HG02885 (cell line): ENCODE results near the gene CABP1.

Experiments used
- ATAC-seq: cut with Tn5 transposase; IDR thresholded peaks from one replicate; pipeline ENCODE4 v1.9.1; 2021; ENCODE audit warnings: mild to moderate bottlenecking; ENCODE audit not compliant: unreplicated experiment, poor library complexity

The CABP1 gene

DNA sequence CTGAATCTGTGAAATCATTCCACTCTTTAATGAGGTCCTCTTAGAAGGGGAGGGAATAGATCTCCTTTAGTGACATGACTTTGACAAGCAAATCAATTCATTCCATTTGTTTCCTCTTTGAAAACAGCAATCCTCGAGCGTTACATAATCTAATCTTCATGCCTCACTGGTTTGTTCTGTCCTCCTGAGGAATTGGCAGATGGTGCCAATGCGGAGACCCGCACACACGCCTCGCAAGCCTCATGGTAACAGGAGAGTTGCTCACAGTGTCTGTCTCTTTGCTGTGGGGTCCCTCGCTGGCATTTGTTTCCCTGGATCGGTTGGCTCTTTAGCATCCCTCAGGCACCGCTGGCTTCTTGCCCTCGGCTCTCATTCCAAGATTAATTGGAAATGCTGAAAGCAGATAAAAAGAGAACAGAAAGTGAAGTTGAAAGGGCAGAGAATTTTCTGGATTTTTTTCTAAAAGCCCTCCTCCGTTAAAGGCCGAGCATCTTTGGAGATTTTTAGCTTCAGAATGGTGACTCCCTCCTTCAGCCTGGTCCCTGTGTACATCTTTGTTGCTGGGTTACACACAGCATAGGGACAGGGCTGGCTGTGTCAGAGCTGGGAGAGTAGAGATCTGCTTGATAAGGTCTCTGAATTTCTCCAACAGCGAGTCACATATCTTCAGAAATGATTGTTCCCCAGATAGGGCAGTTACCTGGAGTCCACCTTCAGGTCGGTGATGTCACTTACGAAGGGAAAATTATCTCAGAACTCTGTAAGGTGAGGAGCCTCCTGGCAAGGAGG, 10.1 kb upstream of the CABP1 start:
- ATAC-seq = no peak

GRCh38 chr12:120631097-120631496, 9.3 kb upstream of the CABP1 start:
- no peak for ATAC-seq

DNA sequence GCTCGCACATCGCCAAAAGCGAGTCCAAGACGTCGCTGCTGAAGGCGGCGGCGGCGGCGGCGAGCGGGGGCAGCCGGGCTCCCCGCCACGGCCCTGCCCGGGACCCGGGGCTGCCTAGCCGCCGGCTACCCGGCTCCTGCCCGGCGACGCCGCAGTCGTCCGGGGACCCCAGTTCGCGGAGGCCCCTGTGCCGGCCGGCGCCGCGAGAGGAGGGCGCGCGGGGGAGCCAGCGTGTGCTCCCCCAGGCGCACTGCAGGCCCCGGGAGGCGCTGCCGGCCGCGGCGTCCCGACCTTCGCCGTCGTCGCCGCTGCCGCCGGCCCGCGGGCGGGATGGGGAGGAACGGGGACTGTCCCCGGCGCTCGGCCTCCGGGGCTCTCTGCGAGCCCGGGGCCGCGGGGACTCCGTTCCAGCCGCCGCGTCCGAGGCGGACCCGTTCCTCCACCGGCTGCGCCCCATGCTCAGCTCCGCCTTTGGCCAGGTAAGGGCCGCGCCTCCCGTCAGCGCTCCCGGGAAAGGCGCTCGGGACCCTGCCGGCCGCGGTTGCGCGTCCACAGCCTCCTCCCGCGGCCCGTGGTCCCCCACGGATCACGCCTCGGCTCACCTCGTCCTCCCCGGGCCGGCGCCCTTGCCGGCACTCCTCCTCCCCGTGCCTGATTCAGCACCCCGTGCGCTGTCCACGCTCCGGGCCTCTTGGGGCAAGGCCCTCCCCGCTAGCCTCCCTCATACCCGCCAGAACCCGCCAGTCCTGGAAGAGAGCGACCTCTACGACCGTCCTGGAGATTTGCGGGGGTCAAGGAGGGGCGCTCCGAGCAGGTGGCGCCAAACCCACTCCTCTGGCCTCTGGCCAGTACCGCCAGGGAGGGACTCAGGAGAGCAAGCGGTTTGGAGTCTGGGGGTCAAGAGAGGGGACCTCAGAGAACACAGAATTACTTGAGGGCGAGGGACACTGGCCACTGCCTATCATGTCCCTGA, 721 bp downstream of the CABP1 start:
- ATAC-seq = peak; percentile 44

GRCh38 chr12:120642121-120642520, 1.7 kb downstream of the CABP1 start:
- no peak for ATAC-seq

DNA sequence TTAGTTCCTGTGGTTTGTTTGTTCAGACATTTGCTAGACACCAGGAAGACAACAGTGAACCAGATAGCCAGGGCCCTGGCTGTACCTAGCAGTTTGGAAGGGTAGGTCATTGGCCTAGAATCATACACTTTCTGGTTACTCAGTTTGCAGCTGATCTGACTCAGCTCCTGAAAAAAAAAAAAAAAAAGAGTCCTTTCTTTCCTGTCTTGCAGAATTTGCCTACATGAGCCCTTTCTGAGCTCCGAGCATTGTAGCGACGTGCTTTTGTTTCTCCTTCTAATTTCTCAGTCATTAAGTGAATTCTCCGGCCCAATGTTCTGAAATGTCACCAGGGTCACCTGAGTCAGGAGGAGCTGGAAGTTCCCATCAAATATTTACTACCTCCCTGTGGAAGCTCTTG, 2.4 kb downstream of the CABP1 start:
- no peak for ATAC-seq

- ATAC-seq = no peak
Measured at GRCh38 chr12:120643574-120643973, 3.1 kb downstream of the CABP1 start.

- ATAC-seq = no peak
Measured at GRCh38 chr12:120646044-120646443, 5.6 kb downstream of the CABP1 start.

DNA sequence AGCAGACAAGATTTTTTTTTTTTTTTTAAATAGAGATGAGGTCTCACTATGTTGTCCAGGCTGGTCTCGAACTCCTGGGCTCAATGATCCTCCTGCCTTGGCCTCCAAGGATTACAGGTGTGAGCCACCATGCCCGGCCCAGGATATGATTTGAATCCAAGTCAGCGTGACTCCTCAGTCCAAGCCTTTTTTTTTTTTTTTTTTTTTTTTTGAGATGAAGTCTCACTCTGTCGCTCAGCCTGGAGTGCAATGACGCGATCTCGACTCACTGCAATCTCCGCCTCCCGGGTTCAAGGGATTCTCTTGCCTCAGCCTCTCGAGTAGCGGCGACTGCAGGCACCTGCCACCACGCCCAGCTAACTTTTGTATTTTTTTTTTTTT, 6.9 kb downstream of the CABP1 start:
- no peak for ATAC-seq

DNA sequence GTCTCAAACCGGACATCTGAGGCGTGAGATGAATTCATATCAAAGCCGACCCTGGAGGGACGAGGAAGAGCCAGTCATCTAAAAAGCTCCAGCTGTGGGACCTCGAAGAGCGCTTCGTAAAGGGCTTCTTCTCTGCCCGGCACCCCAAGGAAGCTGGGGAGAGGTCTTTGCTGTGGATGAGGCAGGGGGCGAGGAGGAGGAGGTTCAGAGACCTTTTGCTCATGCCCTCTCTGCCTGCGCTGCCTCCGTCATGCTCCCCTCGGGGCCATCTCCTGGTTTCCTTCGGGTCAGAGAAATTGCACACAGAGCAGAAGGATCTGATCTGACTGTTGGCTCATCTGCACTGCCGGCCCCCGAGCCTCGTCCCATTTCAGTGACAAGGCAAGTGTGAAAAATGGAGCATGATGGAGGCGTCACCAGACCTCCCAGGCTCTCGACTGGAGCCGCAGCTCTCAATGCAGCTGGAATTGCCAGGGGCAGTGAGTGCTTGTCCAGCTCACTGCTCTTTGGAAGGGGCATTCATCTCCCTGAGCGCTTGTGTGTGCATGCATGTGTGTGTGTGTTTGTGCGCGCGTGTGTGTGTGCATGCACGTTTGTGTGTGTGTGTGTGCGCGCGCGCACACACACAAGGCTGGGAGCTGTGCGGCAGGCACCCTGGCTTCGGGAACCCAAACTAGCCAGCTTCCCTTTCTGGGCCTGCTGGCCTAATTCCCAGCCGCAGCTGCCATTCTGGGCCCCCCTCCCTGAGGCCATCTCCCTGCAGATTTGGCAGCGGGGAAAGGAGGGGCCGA, 9.2 kb downstream of the CABP1 start:
- no peak for ATAC-seq

DNA sequence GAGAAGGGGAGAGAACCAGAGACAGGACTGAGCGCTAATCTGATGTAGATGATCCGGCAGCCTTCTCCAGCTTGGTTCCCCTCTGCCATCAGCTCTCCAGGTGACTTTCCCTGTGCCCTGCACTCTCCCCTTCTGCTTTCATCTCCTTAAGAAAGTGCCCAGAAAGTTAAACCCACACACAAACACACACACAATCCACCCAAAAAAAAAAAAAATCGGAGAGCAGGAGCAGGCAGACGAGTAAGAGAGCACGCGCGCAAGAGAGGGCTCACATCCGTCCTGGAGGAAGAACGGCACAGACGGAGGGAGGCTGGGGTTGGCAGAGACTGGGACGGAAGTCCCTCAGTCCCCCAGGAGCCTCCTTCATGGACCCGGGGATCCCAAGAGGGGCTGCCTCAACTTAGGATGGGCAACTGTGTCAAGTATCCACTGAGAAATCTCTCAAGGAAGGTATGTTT, 9.8 kb downstream of the CABP1 start:
- no peak for ATAC-seq

GRCh38 chr12:120651821-120652220, 11.4 kb downstream of the CABP1 start:
- ATAC-seq = no peak

DNA sequence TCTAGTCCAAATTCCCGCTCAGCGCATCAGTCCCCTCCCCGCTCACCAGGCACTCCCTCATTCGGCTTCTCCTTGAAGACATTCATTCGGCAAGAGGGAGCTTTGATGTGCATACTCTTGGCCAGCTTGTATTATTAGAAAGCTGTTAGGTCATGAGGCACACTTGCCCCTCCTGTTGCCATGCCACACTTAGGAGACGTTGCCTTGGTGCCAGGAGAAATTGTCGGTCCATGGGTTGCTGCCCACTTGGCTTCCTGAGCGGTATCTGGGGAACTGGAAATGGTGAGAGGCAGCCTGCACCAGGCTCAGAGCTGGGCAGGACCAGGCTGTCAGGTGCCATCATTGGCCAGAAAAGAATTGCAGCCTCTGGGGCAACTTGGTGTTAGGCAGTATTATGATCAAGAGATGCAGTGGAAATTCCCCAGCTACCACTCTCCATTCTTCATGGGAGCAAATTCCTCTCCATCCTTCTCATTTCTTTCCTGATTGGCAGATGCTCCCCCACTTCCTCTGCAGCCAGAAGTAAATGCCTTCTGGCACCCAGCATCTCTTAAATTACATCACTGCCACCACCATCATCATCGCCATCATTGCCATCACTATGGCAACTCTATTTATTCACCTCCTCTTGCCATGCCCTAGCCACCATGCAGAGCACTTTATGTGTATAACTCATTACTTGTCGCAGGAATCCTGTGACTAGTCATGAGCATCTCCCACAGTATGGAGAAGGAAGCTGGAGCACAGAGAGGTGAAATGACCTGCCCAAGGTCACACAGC, 12.4 kb downstream of the CABP1 start:
- ATAC-seq = no peak

DNA sequence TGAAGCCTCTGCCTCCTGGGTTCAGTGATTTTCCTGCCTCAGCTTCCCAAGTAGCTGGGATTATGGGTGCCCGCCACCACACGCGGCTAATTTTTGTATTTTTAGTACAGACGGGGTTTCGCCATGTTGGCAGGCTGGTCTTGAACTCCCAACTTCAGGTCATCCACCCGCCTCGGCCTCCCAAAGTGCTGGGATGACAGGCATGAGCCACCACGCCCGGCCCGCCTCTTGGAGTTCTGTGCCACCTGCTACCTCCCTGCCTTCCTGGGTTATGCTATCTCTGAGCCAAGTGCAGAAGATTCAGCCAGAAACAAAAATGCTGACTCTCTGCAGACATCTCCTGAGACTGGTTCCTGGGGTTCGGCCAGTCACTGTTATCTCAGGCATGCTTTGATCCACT, 13.2 kb downstream of the CABP1 start:
- ATAC-seq = no peak

DNA sequence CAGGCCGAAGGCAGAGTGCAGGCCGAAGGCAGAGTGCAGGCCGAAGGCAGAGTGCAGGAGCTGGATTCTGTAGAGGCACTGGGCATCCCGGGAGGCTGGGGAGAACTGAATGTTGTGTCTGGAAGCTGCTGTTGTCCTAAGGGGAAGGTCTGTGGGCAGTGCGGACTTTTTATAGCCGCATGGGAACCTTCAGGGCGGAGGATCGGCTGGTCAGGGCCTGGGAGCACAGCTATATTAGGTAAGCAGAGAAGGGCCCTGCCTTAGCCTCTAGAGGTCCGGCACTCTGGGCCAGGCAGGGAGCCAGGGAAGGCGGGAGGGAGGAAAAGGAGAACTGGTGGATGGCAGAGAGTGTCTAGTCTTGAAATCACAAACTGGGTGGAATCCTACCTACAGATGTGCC, 14.2 kb downstream of the CABP1 start:
- no peak for ATAC-seq

DNA sequence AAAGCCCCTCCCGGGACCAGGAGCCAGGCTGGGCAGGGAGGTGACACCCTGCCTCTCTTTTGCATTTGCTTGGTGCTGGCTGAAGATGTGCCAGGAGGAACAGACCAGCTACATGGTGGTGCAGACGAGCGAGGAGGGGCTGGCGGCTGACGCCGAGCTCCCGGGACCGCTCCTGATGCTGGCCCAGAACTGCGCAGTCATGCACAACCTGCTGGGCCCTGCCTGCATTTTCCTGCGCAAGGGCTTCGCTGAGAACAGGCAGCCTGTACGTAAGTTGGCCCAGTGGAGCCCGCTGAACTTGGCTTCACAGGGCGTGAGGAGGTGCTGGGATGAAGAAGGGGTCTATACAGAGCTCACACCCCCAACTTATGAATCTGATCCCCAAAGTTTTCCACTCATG, 15.6 kb downstream of the CABP1 start:
- ATAC-seq = no peak

DNA sequence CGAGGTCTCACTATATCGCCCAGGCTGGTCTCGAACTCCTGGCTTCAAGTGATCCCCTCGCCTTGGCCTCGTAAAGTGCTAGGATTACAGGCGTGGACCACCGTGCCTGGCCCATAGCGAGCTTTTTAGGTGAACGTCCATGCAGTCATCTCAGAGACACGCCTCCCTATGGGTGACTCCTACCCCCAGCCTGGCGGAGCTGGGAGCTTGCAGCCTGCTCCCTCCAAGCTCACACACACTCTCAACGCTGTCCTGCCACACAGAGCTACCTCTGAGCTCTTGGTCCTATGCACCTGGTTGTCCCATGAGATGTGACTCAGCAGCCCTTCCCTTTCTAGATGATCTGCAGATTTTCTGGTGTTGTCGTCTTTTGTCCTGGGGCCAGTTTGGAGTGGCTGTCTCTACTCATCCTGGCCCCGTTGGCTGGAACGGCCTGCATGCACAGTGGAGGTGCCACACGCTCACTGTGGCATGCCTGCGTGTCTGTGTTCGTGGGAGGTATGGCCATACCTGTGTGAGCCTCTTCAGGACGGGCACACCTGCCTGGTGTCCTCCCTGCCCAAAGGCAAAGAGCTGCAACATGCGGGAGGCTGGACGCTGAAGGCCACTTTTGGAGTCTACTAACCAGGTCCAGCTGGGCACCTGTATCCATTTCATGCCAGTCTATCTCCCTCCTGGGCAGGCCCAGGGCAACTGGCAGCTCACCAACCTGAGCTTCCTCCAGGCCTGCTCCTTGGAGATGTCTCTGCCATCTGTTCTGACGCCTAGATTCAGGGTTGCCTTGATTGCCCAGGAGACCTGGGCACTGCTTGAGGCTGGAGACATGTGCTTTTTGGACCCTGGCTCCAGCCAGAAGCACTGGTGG, 18.1 kb downstream of the CABP1 start:
- ATAC-seq = no peak

DNA sequence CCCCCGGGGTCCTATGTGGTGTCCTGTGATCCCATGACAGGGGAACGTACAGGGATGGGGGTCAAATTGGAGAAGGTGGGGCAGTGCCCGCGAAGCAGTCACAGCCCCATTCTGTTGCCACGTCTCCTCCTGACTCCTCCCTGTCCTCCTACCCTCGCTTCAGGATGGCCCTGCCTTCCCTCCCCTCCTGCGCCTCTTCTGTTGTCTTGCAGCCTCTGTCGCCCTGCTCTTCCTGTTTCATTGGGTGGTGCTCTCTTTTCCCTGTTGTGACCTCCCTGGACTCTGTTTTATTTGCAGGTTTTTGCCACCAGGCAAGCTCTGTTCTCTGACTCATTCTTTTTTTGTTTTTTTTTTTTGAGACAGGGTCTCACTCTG, 18.7 kb downstream of the CABP1 start:
- no peak for ATAC-seq

DNA sequence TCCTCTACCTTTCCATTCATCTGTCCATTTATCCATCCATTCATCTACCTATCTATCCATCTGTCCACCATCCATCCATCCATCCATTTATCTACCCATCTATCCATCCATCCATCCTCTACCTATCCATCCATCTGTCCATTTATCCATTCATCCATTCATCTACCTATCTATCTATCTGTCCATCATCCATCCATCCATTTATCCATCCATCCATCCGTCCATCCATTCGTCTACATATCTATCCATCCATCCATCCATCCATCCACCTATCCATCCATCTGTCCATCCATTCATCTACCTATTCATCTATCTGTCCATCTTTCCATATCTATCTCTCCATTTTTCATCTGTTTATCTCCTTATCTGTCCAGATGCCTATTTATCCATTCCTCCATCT, 21.0 kb downstream of the CABP1 start:
- ATAC-seq = no peak

- peak; percentile 74 for ATAC-seq
Measured at GRCh38 chr12:120662879-120663278, 22.5 kb downstream of the CABP1 start.
